Neural cell (in vitro differentiated cells): Measurements from ENCODE around the gene SPPL3. TPM values are rescaled to one million over a fixed set of nuclear protein-coding genes. Genes with fewer than 3 reads are reported as not detected.

Experiments used
- H2AFZ ChIP-seq: fragments of 200-600, 300-800 bp; sonication (generic), shearing (Covaris generic); 2 replicates; pipeline ENCODE4 v1.6.0; 2014; ENCODE audit warnings: low read depth, mild to moderate bottlenecking, antibody characterized with exemption, low read length, moderate library complexity
- H3F3A ChIP-seq: fragments of 200-600 bp; shearing (Covaris generic); 2 replicates; pipeline ENCODE4 v1.6.1; 2016; ENCODE audit warnings: mild to moderate bottlenecking, moderate library complexity, mixed read lengths, antibody characterized with exemption, low read length; ENCODE audit not compliant: insufficient read depth, poor library complexity, severe bottlenecking
- H3K27ac ChIP-seq: fragments of 200-600, 300-800 bp; sonication (generic), shearing (Covaris generic); 2 replicates; pipeline ENCODE4 v1.5.1; 2014; ENCODE audit warnings: mild to moderate bottlenecking, low read length, moderate library complexity
- H3K27me3 ChIP-seq: fragments of 300-800, 200-600 bp; sonication (generic), shearing (Covaris generic); 2 replicates; pipeline ENCODE4 v1.6.0; 2014; ENCODE audit warnings: mild to moderate bottlenecking, low read depth, low read length, moderate library complexity; ENCODE audit not compliant: insufficient read depth
- H3K36me3 ChIP-seq: fragments of 300-800, 200-600 bp; sonication (generic), shearing (Covaris generic); 2 replicates; pipeline ENCODE4 v1.5.1; 2014; ENCODE audit warnings: mild to moderate bottlenecking, antibody characterized with exemption, low read length, moderate library complexity; ENCODE audit not compliant: insufficient read depth
- H3K4me2 ChIP-seq: fragments of 300-800, 200-600 bp; sonication (generic), shearing (Covaris generic); 2 replicates; pipeline ENCODE4 v1.6.0; 2014; ENCODE audit warnings: mild to moderate bottlenecking, low read length
- H3K4me3 ChIP-seq: fragments of 300-800, 200-600 bp; sonication (generic), shearing (Covaris generic); 2 replicates; pipeline ENCODE4 v1.5.1; 2014; ENCODE audit warnings: mild to moderate bottlenecking, low read length, moderate library complexity
- H3K79me2 ChIP-seq: fragments of 200-600 bp; shearing (Covaris generic); replicated peaks from 2 replicates; pipeline ENCODE4 v1.6.0; 2014; ENCODE audit warnings: mild to moderate bottlenecking, low read length, moderate library complexity; ENCODE audit not compliant: insufficient read depth
- H3K9ac ChIP-seq: fragments of 300-800, 200-600 bp; sonication (generic), shearing (Covaris generic); 2 replicates; pipeline ENCODE4 v1.6.1; 2016; ENCODE audit warnings: mild to moderate bottlenecking, low read length, mixed read lengths
- H3K9me2 ChIP-seq: fragments of 200-600 bp; shearing (Covaris generic); 2 replicates; pipeline ENCODE4 v1.6.1; 2016; ENCODE audit warnings: mild to moderate bottlenecking, low read length, mixed read lengths; ENCODE audit not compliant: insufficient read depth
- H3K9me3 ChIP-seq: fragments of 200-600, 300-800 bp; sonication (generic), shearing (Covaris generic); 2 replicates; pipeline ENCODE4 v1.6.1; 2016; ENCODE audit warnings: mild to moderate bottlenecking, mixed run types, low read length, moderate library complexity, mixed read lengths
- H4K20me1 ChIP-seq: fragments of 200-600 bp; shearing (Covaris generic); 2 replicates; pipeline ENCODE4 v1.6.1; 2016; ENCODE audit warnings: mild to moderate bottlenecking, mixed run types; ENCODE audit not compliant: insufficient read depth
- CTCF ChIP-seq: fragments of 450-650 bp; IDR thresholded peaks from 2 replicates; pipeline ENCODE4 v1.5.1; 2014; ENCODE audit warnings: antibody characterized with exemption, mild to moderate bottlenecking, moderate library complexity; ENCODE audit not compliant: poor library complexity, severe bottlenecking
- EP300 ChIP-seq: fragments of 450-650 bp; conservative IDR thresholded peaks from 2 replicates; pipeline ENCODE4 v1.6.1; 2014; ENCODE audit warnings: antibody characterized with exemption, mild to moderate bottlenecking, moderate library complexity; ENCODE audit not compliant: poor library complexity, severe bottlenecking
- EZH2 ChIP-seq: fragments of 200-600, 300-800 bp; shearing (Covaris generic), sonication (generic); IDR thresholded peaks from 2 replicates; pipeline ENCODE4 v1.6.1; 2014; ENCODE audit warnings: antibody characterized with exemption, low read length, borderline replicate concordance, mild to moderate bottlenecking; ENCODE audit not compliant: insufficient read depth, poor library complexity, severe bottlenecking
- MXI1 ChIP-seq: fragments of 450-650 bp; conservative IDR thresholded peaks from 2 replicates; pipeline ENCODE4 v1.6.1; 2014; ENCODE audit warnings: antibody characterized with exemption, mild to moderate bottlenecking; ENCODE audit not compliant: poor library complexity, severe bottlenecking
- POLR2AphosphoS5 ChIP-seq: IDR thresholded peaks from 2 replicates; pipeline ENCODE4 v1.6.1; 2012
- RAD21 ChIP-seq: fragments of 450-650 bp; conservative IDR thresholded peaks from 2 replicates; pipeline ENCODE4 v1.6.1; 2014; ENCODE audit warnings: antibody characterized with exemption, mild to moderate bottlenecking, moderate library complexity
- REST ChIP-seq: IDR thresholded peaks from 2 replicates; pipeline ENCODE4 v1.6.1; 2012; ENCODE audit warnings: borderline replicate concordance
- SMC3 ChIP-seq: fragments of 450-650 bp; conservative IDR thresholded peaks from 2 replicates; pipeline ENCODE4 v1.6.1; 2014; ENCODE audit warnings: antibody characterized with exemption, mild to moderate bottlenecking, moderate library complexity; ENCODE audit not compliant: poor library complexity
- TAF1 ChIP-seq: IDR thresholded peaks from 2 replicates; pipeline ENCODE4 v1.6.1; 2012; ENCODE audit warnings: low read depth
- polyA plus RNA-seq: library from polyadenylated mRNA; depleted of rRNA; stranded (reverse); fragments of >200 nt; gene quantifications from 2 replicates; pipeline ENCODE4 v1.2.3, GENCODE V29; 2014

Gene SPPL3
- polyA plus RNA-seq, 1 donor from 2014 or later = 21.3 TPM

GRCh38 chr12:120724720-120725119 lies 179.4 kb downstream of the SPPL3 start:
- TF ChIP-seq REST (no peak), SMC3 (no peak), EZH2 (no peak), POLR2AphosphoS5 (no peak)
- Histone ChIP-seq H3K27me3 (no peaks in the 10 kb centered on the region), H3K4me2 (no peak overlapping the region), H3K9ac (no peak overlapping the region), H3K9me3 (no peaks in the 10 kb centered on the region), H3K9me2 (no peaks in the 10 kb centered on the region), H3K4me3 (no peak overlapping the region), H3K79me2 (no peaks in the 10 kb centered on the region), H2AFZ (no peak overlapping the region), H3K36me3 (no peaks in the 10 kb centered on the region), H3K27ac (no peak overlapping the region), H3F3A (no peaks in the 10 kb centered on the region), H4K20me1 (no peaks in the 10 kb centered on the region)

- H3K79me2 ChIP-seq = no peaks in the 10 kb centered on the region
- H2AFZ ChIP-seq = no peak overlapping the region
- H3K36me3 ChIP-seq = peaks cover 5% of the 10 kb centered on the region
These were observed 181.4 kb downstream of the SPPL3 start for GRCh38 chr12:120722784-120723183.

More at GRCh38 chr12:120722784-120723183, 181.4 kb downstream of the SPPL3 start:
- no peaks in the 10 kb centered on the region for H3K9me2 ChIP-seq
- no peak overlapping the region for H3K9ac ChIP-seq
- TF ChIP-seq EZH2 (no peak), MXI1 (no peak), EP300 (no peak), SMC3 (no peak), TAF1 (no peak), RAD21 (no peak), POLR2AphosphoS5 (no peak), CTCF (no peak), REST (no peak)
- H3K27me3 ChIP-seq = no peaks in the 10 kb centered on the region
- H3F3A ChIP-seq = no peaks in the 10 kb centered on the region
- no peak overlapping the region for H3K4me3 ChIP-seq
- H4K20me1 ChIP-seq = no peaks in the 10 kb centered on the region
- H3K4me2 ChIP-seq = no peak overlapping the region
- H3K27ac ChIP-seq = no peak overlapping the region
- H3K9me3 ChIP-seq = no peaks in the 10 kb centered on the region
